ENCODE measurements around the gene TRIM8. TPM values are rescaled to one million over a fixed set of nuclear protein-coding genes. Genes with fewer than 3 reads are reported as not detected.

Gene TRIM8
- total RNA-seq, 2 experiments from 2014 or later: 46.8 to 50.3 TPM

- H3K9me3 Mint-ChIP-seq: no peaks in the 10 kb centered on the region
- no peak overlapping the region for H3K27ac Mint-ChIP-seq
- H3K4me3 Mint-ChIP-seq: no peak overlapping the region
- H3K36me3 Mint-ChIP-seq: no peaks in the 10 kb centered on the region
- CTCF ChIA-PET: interaction anchor here (1.0 to 1.4 kb wide), 3 partner anchors 13 to 44 kb away, joined by 3 read pairs; no protein-coding TSS in a partner anchor
- peaks cover 14% of the 10 kb centered on the region for H3K4me1 Mint-ChIP-seq (ENCODE audit: low read depth)
- no peaks in the 10 kb centered on the region for H3K27me3 Mint-ChIP-seq
- no peak for DNase-seq
- POLR2A ChIA-PET: no interaction called here
- intact Hi-C loops (cut with micrococcal nuclease): no loop called here
Observed at GRCh38 chr10:102627736-102628293, 16.5 kb upstream of the TRIM8 start.

GRCh38 chr10:102628451-102628911, 15.8 kb upstream of the TRIM8 start:
- ChIA-PET CTCF (no interaction called here), POLR2A (no interaction called here)
- intact Hi-C loops (cut with micrococcal nuclease): no loop called here
- Mint-ChIP-seq H3K27ac (no peak overlapping the region), H3K4me3 (no peak overlapping the region), H3K36me3 (no peaks in the 10 kb centered on the region), H3K4me1 (ENCODE audit: low read depth) (peaks cover 21% of the 10 kb centered on the region), H3K27me3 (no peaks in the 10 kb centered on the region), H3K9me3 (no peaks in the 10 kb centered on the region)
- DNase-seq: no peak

- POLR2A ChIA-PET: interaction anchor here (0.7 to 0.9 kb wide), 2 partner anchors 18 to 22 kb away, joined by 3 to 4 read pairs; no protein-coding TSS in a partner anchor
- DNase-seq: no peak
- H3K36me3 Mint-ChIP-seq: no peaks in the 10 kb centered on the region
- H3K9me3 Mint-ChIP-seq: no peaks in the 10 kb centered on the region
- H3K4me3 Mint-ChIP-seq: no peak overlapping the region
- H3K27me3 Mint-ChIP-seq: no peaks in the 10 kb centered on the region
- no peak overlapping the region for H3K27ac Mint-ChIP-seq
- CTCF ChIA-PET: no interaction called here
- peaks cover 34% of the 10 kb centered on the region for H3K4me1 Mint-ChIP-seq (ENCODE audit: low read depth)
- intact Hi-C loops (cut with micrococcal nuclease): no loop called here
Observed at GRCh38 chr10:102629661-102630614, 14.3 kb upstream of the TRIM8 start.

GRCh38 chr10:102630663-102631062, 13.6 kb upstream of the TRIM8 start:
- peaks cover 42% of the 10 kb centered on the region for H3K4me1 Mint-ChIP-seq (ENCODE audit: low read depth)
- H3K27me3 Mint-ChIP-seq: no peaks in the 10 kb centered on the region
- DNase-seq: no peak
- no peak overlapping the region for H3K4me3 Mint-ChIP-seq
- CTCF ChIA-PET: interaction anchor here (0.6 kb wide), 1 partner anchor 272 kb away, joined by 3 read pairs; no protein-coding TSS in a partner anchor
- POLR2A ChIA-PET: interaction anchor here (0.9 kb wide), 1 partner anchor 19 kb away, joined by 4 read pairs; no protein-coding TSS in a partner anchor
- intact Hi-C loops (cut with micrococcal nuclease): no loop called here
- H3K9me3 Mint-ChIP-seq: no peaks in the 10 kb centered on the region
- H3K36me3 Mint-ChIP-seq: no peaks in the 10 kb centered on the region
- no peak overlapping the region for H3K27ac Mint-ChIP-seq

GRCh38 chr10:102631525-102632393, 12.5 kb upstream of the TRIM8 start:
- H3K4me3 Mint-ChIP-seq: no peak overlapping the region
- no peaks in the 10 kb centered on the region for H3K27me3 Mint-ChIP-seq
- H3K4me1 Mint-ChIP-seq (ENCODE audit: low read depth): peaks cover 45% of the 10 kb centered on the region
- peak overlapping the region; percentile 42 for H3K27ac Mint-ChIP-seq
- intact Hi-C loops (cut with micrococcal nuclease): no loop called here
- ChIA-PET POLR2A (interaction anchor here (1.1 to 1.9 kb wide), 3 partner anchors 13 to 20 kb away, joined by 3 to 5 read pairs (median 4); partner anchors contain the start of gene TRIM8), CTCF (interaction anchor here (0.8 to 1.1 kb wide), 3 partner anchors 17 to 280 kb away, joined by 3 read pairs; no protein-coding TSS in a partner anchor)
- no peaks in the 10 kb centered on the region for H3K36me3 Mint-ChIP-seq
- DNase-seq: no peak
- H3K9me3 Mint-ChIP-seq: no peaks in the 10 kb centered on the region

GRCh38 chr10:102632394-102633111, 11.7 kb upstream of the TRIM8 start:
- no peak overlapping the region for H3K4me3 Mint-ChIP-seq
- no peak for DNase-seq
- POLR2A ChIA-PET: interaction anchor here (0.6 to 1.9 kb wide), 4 partner anchors 12 to 671 kb away, joined by 3 to 5 read pairs (median 4); partner anchors contain the start of gene TRIM8
- no peaks in the 10 kb centered on the region for H3K36me3 Mint-ChIP-seq
- CTCF ChIA-PET: interaction anchor here (0.8 to 1.1 kb wide), 3 partner anchors 18 to 280 kb away, joined by 3 read pairs; no protein-coding TSS in a partner anchor
- peak overlapping the region; percentile 86 for H3K27ac Mint-ChIP-seq
- peaks cover 45% of the 10 kb centered on the region for H3K4me1 Mint-ChIP-seq (ENCODE audit: low read depth)
- intact Hi-C loops (cut with micrococcal nuclease): no loop called here
- H3K27me3 Mint-ChIP-seq: no peaks in the 10 kb centered on the region
- no peaks in the 10 kb centered on the region for H3K9me3 Mint-ChIP-seq

- CTCF ChIA-PET: no interaction called here
- peak; percentile 79 for DNase-seq
- POLR2A ChIA-PET: interaction anchor here (0.6 to 1.9 kb wide), 2 partner anchors 13 to 671 kb away, joined by 3 to 5 read pairs; no protein-coding TSS in a partner anchor
- Mint-ChIP-seq H3K27ac (peak overlapping the region; percentile 86), H3K4me3 (no peak overlapping the region), H3K9me3 (no peaks in the 10 kb centered on the region), H3K27me3 (no peaks in the 10 kb centered on the region), H3K4me1 (ENCODE audit: low read depth) (peaks cover 45% of the 10 kb centered on the region), H3K36me3 (no peaks in the 10 kb centered on the region)
- intact Hi-C loops (cut with micrococcal nuclease): no loop called here
Observed at GRCh38 chr10:102633287-102633686, 11.0 kb upstream of the TRIM8 start.

- H3K4me1 Mint-ChIP-seq (ENCODE audit: low read depth): peaks cover 45% of the 10 kb centered on the region
- ChIA-PET CTCF (no interaction called here), POLR2A (no interaction called here)
- no peaks in the 10 kb centered on the region for H3K36me3 Mint-ChIP-seq
- H3K27ac Mint-ChIP-seq: peak overlapping the region; percentile 86
- no peaks in the 10 kb centered on the region for H3K27me3 Mint-ChIP-seq
- intact Hi-C loops (cut with micrococcal nuclease): no loop called here
- H3K9me3 Mint-ChIP-seq: no peaks in the 10 kb centered on the region
- no peak overlapping the region for H3K4me3 Mint-ChIP-seq
- DNase-seq: no peak
Observed at GRCh38 chr10:102633848-102634247, 10.4 kb upstream of the TRIM8 start.

GRCh38 chr10:102634686-102635085, 9.6 kb upstream of the TRIM8 start:
- Mint-ChIP-seq H3K4me1 (ENCODE audit: low read depth) (peaks cover 45% of the 10 kb centered on the region), H3K27ac (peak overlapping the region; percentile 30)
- intact Hi-C loops (cut with micrococcal nuclease): no loop called here

GRCh38 chr10:102635377-102635776, 8.9 kb upstream of the TRIM8 start:
- Mint-ChIP-seq H3K4me3 (no peak overlapping the region), H3K27me3 (no peaks in the 10 kb centered on the region), H3K27ac (peak overlapping the region; percentile 30), H3K4me1 (ENCODE audit: low read depth) (peaks cover 45% of the 10 kb centered on the region), H3K9me3 (no peaks in the 10 kb centered on the region), H3K36me3 (no peaks in the 10 kb centered on the region)
- ChIA-PET CTCF (interaction anchor here (0.9 kb wide), 1 partner anchor 16 kb away, joined by 3 read pairs; no protein-coding TSS in a partner anchor), POLR2A (interaction anchor here (0.6 to 1.0 kb wide), 2 partner anchors 23 to 386 kb away, joined by 3 read pairs; no protein-coding TSS in a partner anchor)
- intact Hi-C loops (cut with micrococcal nuclease): no loop called here
- DNase-seq: no peak

More at GRCh38 chr10:102634686-102635085, 9.6 kb upstream of the TRIM8 start:
- no peaks in the 10 kb centered on the region for H3K27me3 Mint-ChIP-seq
- no peaks in the 10 kb centered on the region for H3K9me3 Mint-ChIP-seq
- POLR2A ChIA-PET: no interaction called here
- CTCF ChIA-PET: interaction anchor here (0.9 kb wide), 1 partner anchor 16 kb away, joined by 3 read pairs; no protein-coding TSS in a partner anchor
- no peaks in the 10 kb centered on the region for H3K36me3 Mint-ChIP-seq
- no peak for DNase-seq
- no peak overlapping the region for H3K4me3 Mint-ChIP-seq

- Mint-ChIP-seq H3K36me3 (no peaks in the 10 kb centered on the region), H3K27ac (no peak overlapping the region), H3K27me3 (no peaks in the 10 kb centered on the region), H3K9me3 (no peaks in the 10 kb centered on the region), H3K4me3 (no peak overlapping the region), H3K4me1 (ENCODE audit: low read depth) (peaks cover 21% of the 10 kb centered on the region)
- no peak for DNase-seq
- intact Hi-C loops (cut with micrococcal nuclease): no loop called here
- ChIA-PET CTCF (interaction anchor here (0.9 kb wide), 1 partner anchor 24 kb away, joined by 5 read pairs; no protein-coding TSS in a partner anchor), POLR2A (interaction anchor here (0.6 kb wide), 1 partner anchor 37 kb away, joined by 4 read pairs; no protein-coding TSS in a partner anchor)
Observed at GRCh38 chr10:102639537-102639936, 4.7 kb upstream of the TRIM8 start.

Data from activated CD4-positive, alpha-beta memory T cell treated with anti-CD3 and anti-CD28 coated beads for 36 hours (primary cell).